Fibroblast of the conjunctiva (primary cell): ENCODE measurements around the gene KRTAP10-3.
"Not testable (repeated sequence)": the region's sequence is repeated elsewhere in the genome, so short reads cannot be mapped to it uniquely, and the experiment has no call there.

Source experiments
- DNase-seq: peaks from one replicate; pipeline ENCODE4 v3.0.0-alpha.2; 2010; ENCODE audit warnings: low read depth

The KRTAP10-3 gene

DNA sequence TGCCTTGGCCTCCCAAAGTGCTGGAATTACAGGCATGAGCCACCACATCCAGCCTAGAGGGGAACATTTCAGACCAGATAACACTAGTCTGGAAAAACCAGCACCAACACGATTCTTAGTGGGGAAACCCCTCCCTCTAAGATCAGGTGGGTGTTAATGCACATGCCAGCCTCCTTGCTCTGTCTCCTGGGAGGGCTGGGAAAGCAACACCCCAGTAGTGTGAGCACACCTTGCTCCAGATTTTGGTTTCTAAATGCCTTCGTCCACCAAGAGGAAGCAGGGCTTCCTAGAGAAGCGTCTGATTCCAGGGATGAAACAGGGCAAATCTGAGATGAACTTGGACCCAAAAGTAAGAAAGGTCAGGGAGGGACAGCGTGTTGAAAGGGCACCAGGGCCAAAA is 12.7 kb upstream of the KRTAP10-3 start:
- no peak for DNase-seq

- DNase-seq = no peak
Observed at GRCh38 chr21:44569861-44570517, 11.4 kb upstream of the KRTAP10-3 start.

- no peak for DNase-seq
Observed at GRCh38 chr21:44568667-44569556, 10.3 kb upstream of the KRTAP10-3 start.

- no peak for DNase-seq
Observed at GRCh38 chr21:44568261-44568660, 9.7 kb upstream of the KRTAP10-3 start.

DNA sequence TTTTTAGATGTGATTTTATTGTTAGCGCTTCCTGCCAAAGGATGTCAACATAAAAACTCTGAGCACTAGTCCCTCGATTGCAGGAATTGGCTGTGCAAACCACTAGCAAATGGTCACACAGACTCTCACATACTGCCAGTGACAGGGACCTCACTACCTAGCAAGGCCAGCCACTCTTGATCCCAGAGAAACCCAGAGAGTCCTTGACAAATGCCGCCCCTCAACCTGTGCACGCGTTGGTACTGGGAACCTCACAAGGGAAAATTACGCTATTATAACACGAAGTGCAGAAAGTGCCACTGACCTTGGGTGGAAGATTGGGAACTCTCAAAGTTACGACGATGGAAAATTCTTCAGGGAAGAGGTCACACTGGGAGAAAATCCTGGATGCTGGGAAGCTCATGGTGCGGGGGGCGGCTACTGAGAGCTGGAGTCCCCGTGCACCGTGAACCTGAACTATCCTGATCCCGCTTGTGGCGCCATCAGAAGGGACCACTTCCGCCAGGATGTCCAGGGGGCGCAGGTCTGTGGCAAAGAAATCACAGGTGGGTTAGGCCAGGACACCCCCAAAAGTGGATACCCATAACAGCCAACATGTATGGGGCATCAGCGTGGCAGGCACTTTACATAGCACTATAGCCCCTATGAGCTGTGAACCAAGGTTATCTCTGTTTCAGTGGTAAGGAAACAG is 9.0 kb upstream of the KRTAP10-3 start:
- DNase-seq = no peak

DNA sequence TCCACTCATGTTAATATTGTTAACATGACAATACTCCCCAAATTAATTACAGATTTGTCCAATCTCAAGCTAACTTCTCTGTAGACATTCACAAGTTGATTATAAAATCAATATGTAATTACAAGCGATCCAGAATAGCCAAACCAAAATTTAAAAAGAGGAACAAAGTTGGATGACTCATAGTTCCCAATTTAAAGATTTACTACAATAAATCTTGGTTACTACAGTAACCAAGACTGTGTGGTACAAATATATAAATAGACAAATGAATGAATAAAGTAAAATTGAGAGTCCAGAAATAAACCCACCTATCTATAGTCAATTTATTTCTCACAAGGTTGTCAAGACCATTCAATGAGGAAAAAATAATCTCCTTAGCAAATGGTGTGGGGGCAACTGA is 7.8 kb upstream of the KRTAP10-3 start:
- DNase-seq = no peak

DNA sequence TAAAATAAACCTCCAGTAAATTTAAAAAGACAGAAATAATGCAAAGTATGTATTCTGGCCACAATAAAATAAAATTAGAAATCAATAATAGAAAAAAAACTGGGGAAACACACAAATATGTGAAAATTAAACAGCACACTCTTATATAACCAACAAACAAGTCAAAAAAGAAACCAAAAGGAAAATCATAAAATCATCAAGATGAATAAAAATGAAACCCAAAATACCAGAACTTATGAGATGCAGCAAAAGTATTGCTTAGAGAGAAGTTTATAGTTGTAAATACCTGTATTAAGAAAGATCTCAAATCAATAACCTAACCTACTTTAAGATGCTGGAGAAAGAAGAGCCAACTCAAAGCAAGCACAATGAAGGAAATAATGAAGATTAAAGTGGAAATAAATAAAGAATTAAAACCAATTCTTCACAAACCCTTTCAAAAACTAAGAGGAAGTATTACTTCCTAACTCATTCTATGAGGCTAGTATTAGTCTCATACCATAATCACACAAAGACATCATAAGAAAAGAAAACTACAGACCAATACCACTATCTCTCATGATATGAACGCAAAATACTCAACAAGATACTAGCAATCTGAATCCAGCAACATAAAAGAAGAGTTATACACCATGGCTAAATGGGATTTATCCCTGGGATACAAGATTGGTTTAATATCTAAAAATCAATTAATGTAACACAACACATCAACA is 6.4 kb upstream of the KRTAP10-3 start:
- DNase-seq = no peak

GRCh38 chr21:44564099-44564498 is 5.5 kb upstream of the KRTAP10-3 start:
- DNase-seq = no peak

- not testable (repeated sequence) for DNase-seq
Observed at GRCh38 chr21:44558329-44558675, 293 bp downstream of the KRTAP10-3 start.

DNA sequence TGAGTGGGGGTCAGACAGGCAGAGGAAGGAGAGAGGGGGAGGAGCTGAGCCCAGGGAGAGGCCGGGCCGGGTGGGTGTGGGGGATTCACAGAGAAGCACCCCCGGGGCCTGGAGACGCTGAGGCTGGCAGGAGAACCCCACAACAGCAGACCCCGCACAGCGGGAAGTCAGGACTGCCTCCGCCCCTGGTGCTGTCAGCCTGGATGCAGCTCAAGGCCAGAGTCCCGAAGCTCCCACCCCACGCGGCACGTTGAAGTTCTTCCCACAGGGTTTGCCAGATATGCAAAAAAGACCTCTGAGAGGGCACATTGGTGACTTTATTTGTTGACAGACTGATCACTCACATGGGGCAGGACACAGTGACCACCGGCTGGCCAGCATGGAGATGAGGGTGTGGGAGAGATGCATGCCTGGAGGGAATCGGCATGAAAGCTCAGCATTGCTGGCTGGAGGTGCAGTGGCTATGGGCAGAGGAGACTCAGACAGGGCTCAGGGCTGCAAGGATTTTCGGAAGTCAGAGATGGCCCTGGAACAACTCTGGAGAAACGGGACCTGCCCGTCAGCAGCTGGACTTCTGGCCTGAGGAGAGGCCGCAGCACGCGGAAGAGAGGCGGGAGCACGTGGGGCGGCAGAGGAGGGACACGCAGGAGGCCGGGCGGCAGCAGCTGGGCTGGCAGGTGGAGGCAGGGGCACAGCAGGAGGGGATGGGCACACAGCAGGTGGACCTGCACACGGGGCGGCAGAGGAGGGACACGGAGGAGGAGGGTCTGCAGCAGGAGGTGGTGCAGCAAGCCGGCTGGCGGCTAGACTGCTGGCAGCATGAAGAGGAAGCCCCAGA is 885 bp downstream of the KRTAP10-3 start:
- no peak for DNase-seq

- no peak for DNase-seq
Observed at GRCh38 chr21:44556879-44557278, 1.7 kb downstream of the KRTAP10-3 start.

DNA sequence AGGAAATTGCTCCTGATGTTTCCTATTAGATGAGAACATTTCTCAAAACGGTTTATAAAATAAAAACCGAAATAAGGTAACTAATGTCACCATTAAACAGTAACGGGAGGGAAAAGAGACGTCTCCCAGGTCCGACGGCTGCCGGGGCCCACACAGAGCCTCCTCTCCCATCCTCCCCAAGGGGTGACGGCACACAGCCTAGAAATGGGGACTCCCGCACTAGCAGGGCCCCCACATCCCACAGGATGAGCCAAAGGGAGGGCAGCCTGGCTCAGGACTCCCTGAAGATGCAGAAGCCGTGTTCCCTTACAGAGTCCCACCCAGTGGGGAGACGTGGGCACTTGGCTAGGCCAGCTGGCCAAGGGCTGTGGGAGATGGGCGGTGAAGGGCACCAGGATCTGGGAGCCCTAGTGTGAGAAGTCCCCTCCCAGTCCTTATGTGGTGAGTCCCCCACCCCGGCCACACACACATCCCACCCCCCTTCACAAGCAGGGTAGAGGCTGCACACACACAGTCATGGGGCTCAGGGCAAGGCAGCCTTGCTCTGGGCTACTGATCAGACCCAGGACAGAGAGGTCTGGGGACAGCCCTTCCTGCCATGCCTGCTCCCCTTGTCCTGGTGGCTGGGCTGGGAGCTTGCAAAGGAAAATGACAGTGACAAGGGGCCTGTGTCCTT is 3.3 kb downstream of the KRTAP10-3 start:
- DNase-seq = no peak

GRCh38 chr21:44552681-44553080 is 5.9 kb downstream of the KRTAP10-3 start:
- no peak for DNase-seq

DNA sequence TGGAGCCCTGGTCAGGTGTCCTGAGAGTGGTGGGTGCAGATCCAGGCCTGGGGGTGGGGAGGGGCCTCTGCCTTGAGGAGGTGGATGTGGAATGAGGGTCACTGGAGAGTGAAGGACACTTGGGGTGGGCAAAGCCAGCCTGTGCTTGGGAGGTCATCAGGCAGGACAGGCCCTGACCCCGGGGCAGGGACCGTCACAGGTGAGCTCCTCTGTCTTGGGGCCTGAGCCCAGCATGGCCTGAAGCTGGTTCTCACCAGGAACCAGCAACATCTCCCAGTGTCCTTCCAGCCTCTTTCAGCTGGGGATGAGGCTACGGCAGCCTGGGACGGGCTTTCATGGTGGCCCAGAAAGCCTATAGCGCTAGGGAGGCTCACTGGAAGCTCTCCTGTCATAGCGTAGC is 6.5 kb downstream of the KRTAP10-3 start:
- DNase-seq = no peak

DNA sequence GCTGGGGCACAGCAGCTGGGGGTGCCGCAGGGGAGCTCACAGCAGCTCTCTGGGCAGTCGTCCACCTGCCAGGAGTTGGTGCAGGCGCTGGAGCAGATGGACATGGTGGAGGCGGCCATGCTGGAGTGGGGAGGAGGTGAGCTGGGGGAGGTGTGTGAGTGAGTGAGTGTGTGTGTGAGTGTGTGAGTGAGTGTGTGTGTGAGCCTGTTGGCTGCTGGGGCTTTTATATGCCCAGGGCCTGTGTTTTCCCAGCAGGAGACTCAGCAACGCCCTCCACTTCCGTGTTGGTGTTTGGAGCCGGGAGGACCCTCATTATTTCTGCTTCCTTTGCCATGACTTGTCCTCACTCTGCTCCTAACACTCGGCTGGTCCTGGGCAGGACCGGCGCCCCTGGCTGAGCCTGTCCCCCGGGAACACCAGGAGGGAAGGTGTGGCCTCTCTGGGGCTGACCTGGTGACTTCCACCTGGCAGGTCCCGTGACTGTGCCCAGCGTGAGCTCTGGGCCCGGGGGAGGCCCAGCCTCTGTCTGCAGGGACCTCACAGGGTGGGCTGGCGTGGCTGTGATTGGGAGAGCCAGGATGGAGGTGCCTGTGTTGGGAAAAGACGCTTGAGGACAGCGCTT is 7.1 kb downstream of the KRTAP10-3 start, which contains the start of gene KRTAP10-2:
KRTAP10-2 (minus strand) TSS at position 166 of the 622 bp plus-strand sequence; CDS start at position 119, 47 bp downstream.
- DNase-seq = no peak

GRCh38 chr21:44550807-44551206 is 7.8 kb downstream of the KRTAP10-3 start:
- DNase-seq = no peak

DNA sequence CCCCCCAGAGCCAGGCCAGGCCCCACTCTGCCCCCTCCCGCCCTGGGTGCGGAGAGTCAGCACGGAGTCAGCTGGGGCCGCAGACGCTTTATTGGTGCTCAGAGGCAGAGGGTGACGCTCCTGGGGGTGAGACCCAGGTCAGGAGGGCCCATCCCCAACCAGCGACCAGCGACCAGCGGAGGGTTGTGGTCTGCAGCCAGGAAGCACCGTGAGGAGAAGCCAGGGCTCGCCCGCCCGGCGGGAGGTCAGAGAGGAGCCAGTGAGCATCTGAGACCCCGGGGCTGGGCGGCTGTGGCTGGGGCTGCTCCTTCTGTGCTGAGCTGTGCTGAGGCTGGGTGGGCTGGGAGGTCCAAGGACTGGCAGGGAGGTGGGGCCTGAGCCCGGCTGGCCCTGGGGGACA is 8.3 kb downstream of the KRTAP10-3 start:
- not testable (repeated sequence) for DNase-seq

GRCh38 chr21:44549525-44550211 is 8.9 kb downstream of the KRTAP10-3 start:
- no peak for DNase-seq

GRCh38 chr21:44548922-44549321 is 9.7 kb downstream of the KRTAP10-3 start:
- DNase-seq = no peak

GRCh38 chr21:44548381-44548780 is 10.2 kb downstream of the KRTAP10-3 start:
- DNase-seq = no peak
